Activated T-cell treated with anti-CD3 and anti-CD28 coated beads, Interleukin-2, amount 50 U/mL, for 1 hour (primary cell): ENCODE results near the gene SCT.

ENCODE experiments used
- DNase-seq: peaks from one replicate; pipeline ENCODE4 v3.0.0-alpha.2; 2020

SCT gene

GRCh38 chr11:581342-581741 lies 45.6 kb downstream of the SCT start:
- DNase-seq, result no peak

- DNase-seq, result no peak
Observed at GRCh38 chr11:579830-580601, 47.0 kb downstream of the SCT start.

GRCh38 chr11:578276-579035 lies 48.5 kb downstream of the SCT start:
- DNase-seq, result no peak

GRCh38 chr11:577611-577894 lies 49.4 kb downstream of the SCT start:
- no peak for DNase-seq

GRCh38 chr11:576811-577610 lies 50.0 kb downstream of the SCT start:
- DNase-seq, result no peak
